ENCODE results near the gene TIAM2. TPM values are rescaled to one million over a fixed set of nuclear protein-coding genes. Genes with fewer than 3 reads are reported as not detected.

The TIAM2 gene
- total and polyA plus RNA-seq, 9 of the 15 experiments (the other 6 are each of a cell fraction or from before 2014, with no cell fraction given), result 0.73 to 6.5 (median 4.3) TPM

DNA sequence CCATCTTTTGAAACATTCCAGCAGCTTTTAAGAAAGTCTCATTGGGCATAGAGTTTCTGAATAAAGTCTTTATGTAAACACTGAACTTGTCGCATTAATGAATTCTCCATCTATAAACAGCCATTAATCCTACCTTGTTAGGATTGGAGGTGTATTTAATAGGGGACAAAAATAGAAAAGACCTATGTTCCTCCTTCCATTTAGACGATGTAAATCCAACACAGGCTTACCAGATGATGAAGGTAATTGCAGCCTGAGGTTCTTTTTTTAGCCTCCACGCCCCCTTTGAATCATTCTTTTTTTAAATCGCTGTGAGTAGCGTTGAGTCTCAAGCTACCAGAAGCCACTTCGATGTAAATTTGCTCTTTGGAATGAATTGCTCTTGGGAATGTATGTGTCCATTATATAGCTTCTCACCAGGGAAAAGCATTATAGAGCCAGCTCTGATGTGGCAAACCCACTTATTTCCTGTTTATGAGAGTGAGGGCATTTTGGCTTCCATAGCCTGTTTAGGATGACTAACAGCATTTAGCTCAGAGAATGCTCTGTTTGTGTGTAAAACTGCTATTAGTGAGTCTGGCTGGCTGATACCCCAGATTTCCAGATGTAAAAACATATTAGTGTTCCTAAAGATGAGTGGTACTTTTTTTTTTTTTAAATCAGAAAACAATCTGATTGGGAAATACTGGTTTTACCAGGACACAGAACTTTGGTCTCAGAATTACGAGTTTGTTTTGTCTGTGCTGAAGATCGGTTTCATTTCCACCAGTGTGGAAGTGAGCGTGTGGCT lies 193.8 kb downstream of the TIAM2 start:
- Histone ChIP-seq H3K79me2 (ENCODE audit: control insufficient read depth, insufficient read depth, low read length) (no peaks in the 10 kb centered on the region), H3K4me3 (no peak overlapping the region), H3K4me1 (replicated peaks in 1 of 2; ENCODE audit: control insufficient read depth in 2 of 2, insufficient read depth in 2 of 2, low read length in 2 of 2) (no peaks in the 10 kb centered on the region; a peak in 1 of 5 replicates), H3K9me3 (replicated peaks; ENCODE audit: control insufficient read depth, insufficient read depth, low read depth, low read length) (no peaks in the 10 kb centered on the region), H3K9me1 (ENCODE audit: control insufficient read depth, insufficient read depth, low read length) (no peaks in the 10 kb centered on the region), H3K27ac (ENCODE audit: extremely low read depth, low read depth, low read length) (no peak overlapping the region), H3K4me2 (ENCODE audit: insufficient read depth, low read length) (no peak overlapping the region), H4K20me1 (replicated peaks; ENCODE audit: control insufficient read depth, insufficient read depth, low read length) (no peaks in the 10 kb centered on the region), H3K36me3 (ENCODE audit: control insufficient read depth, insufficient read depth, low read length) (no peaks in the 10 kb centered on the region), H2AFZ (ENCODE audit: low read depth, low read length) (no peak overlapping the region), H3K27me3 (ENCODE audit: control insufficient read depth in 2 of 2, insufficient read depth in 2 of 2, low read length in 2 of 2) (peaks cover 38 to 51% of the 10 kb centered on the region in 2 experiments), H3K9ac (ENCODE audit: insufficient read depth in 1 of 2, low read depth in 2 of 2, low read length in 2 of 2) (no peak overlapping the region)
- WGBS (ENCODE audit: insufficient coverage, low coverage, missing lambda C conversion rate), result under 1% methylated on average over 9 of the region's 9 CpGs
- BruUV-seq (replicated peaks), result no TSS peak
- DNase-seq (ENCODE audit: extremely low read depth in 1 of 4, low spot score in 3 of 4) (no peak), FAIRE-seq (no peak), ATAC-seq (no peak)
- no peak for TF ChIP-seq ZNF224 (CRISPR knock-in tag; IDR thresholded peaks at IDR 0.05)
- intact Hi-C loops (cut with micrococcal nuclease) (loop anchor here (5.0 kb wide), 1 partner anchor 58 kb away; no protein-coding TSS in a partner anchor), in situ Hi-C loops (cut with MboI) (no loop called here)
- CTCF ChIA-PET (ENCODE audit: low intra/inter-chr PET ratio), result no interaction called here
- POLR2A ChIA-PET, result interaction anchor here (0.6 to 0.7 kb wide), 2 partner anchors 15 to 310 kb away, joined by 3 read pairs; no protein-coding TSS in a partner anchor

DNA sequence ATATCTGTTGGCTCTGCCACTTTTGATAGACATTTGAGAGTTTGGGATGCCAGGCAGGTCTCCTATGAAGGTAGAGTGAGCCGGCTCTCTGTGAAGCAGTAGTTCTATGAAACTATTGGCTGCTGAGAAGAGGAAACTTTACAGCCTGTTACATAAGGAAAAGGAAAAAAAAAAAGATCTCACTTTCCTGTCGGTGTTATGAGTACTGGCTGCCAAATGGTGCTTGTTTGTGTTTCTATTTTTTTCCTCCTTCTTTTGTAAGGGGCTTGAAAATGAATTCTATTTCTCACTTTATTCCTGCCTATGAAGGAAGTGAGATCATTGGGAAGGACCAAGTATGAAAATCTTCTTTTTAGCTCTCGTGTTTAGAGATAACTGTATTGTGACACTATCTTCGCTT lies 195.6 kb downstream of the TIAM2 start:
- ChIA-PET POLR2A (no interaction called here), CTCF (ENCODE audit: low intra/inter-chr PET ratio) (no interaction called here)
- Histone ChIP-seq H3K9ac (ENCODE audit: insufficient read depth in 1 of 2, low read depth in 2 of 2, low read length in 2 of 2) (no peak overlapping the region), H4K20me1 (replicated peaks; ENCODE audit: control insufficient read depth, insufficient read depth, low read length) (no peaks in the 10 kb centered on the region), H3K27ac (ENCODE audit: extremely low read depth, low read depth, low read length) (no peak overlapping the region), H3K27me3 (ENCODE audit: control insufficient read depth in 2 of 2, insufficient read depth in 2 of 2, low read length in 2 of 2) (peaks cover 36 to 54% of the 10 kb centered on the region in 2 experiments), H3K4me2 (ENCODE audit: insufficient read depth, low read length) (no peak overlapping the region), H3K36me3 (ENCODE audit: control insufficient read depth, insufficient read depth, low read length) (no peaks in the 10 kb centered on the region), H3K9me3 (replicated peaks; ENCODE audit: control insufficient read depth, insufficient read depth, low read depth, low read length) (no peaks in the 10 kb centered on the region), H3K4me1 (replicated peaks in 1 of 2; ENCODE audit: control insufficient read depth in 2 of 2, insufficient read depth in 2 of 2, low read length in 2 of 2) (no peaks in the 10 kb centered on the region; a peak in 2 of 5 replicates), H3K4me3 (no peak overlapping the region), H2AFZ (ENCODE audit: low read depth, low read length) (no peak overlapping the region), H3K9me1 (ENCODE audit: control insufficient read depth, insufficient read depth, low read length) (no peaks in the 10 kb centered on the region), H3K79me2 (ENCODE audit: control insufficient read depth, insufficient read depth, low read length) (no peaks in the 10 kb centered on the region)
- no peak for TF ChIP-seq ERF (CRISPR knock-in tag; IDR thresholded peaks at IDR 0.05)
- no peak for TF ChIP-seq NCOA6 (IDR thresholded peaks at IDR 0.05)
- in situ Hi-C loops (cut with MboI) (no loop called here), intact Hi-C loops (cut with micrococcal nuclease) (no loop called here)
- BruUV-seq (replicated peaks), result no TSS peak
- no peak for FAIRE-seq
- ATAC-seq, result no peak
- DNase-seq (ENCODE audit: extremely low read depth in 1 of 4, low spot score in 3 of 4), result no peak
- 0% methylated on average over 4 of the region's 4 CpGs for WGBS (ENCODE audit: insufficient coverage, low coverage, missing lambda C conversion rate)

Data from K562 (cell line).